K562 (cell line): ENCODE measurements around the gene GRIK1. TPM values are rescaled to one million over a fixed set of nuclear protein-coding genes. Genes with fewer than 3 reads are reported as not detected.

Experiments
- BCL6 ChIP-seq: fragments of 250-450 bp; sonication (Bioruptor Pico); IDR thresholded peaks from 2 replicates; pipeline ENCODE4 v1.4.0; 2020
- CBFB ChIP-seq: sonication (generic); formaldehyde crosslinking; IDR thresholded peaks from 2 replicates; pipeline ENCODE4 v1.4.0; 2020; ENCODE audit warnings: mild to moderate bottlenecking, missing genetic modification reagents
- CBX3 ChIP-seq, 2 experiments: IDR thresholded peaks; 1 replicate in 1 of 2; 2 replicates in 1 of 2; pipeline ENCODE4 v1.6.1; 2012; ENCODE audit warnings: inconsistent platforms in 2 of 2, low read length in 2 of 2, borderline replicate concordance in 1 of 2, control low read depth in 1 of 2
- CREB1 ChIP-seq, 2 experiments: sonication (generic) in 1 of 2; formaldehyde crosslinking in 1 of 2; IDR thresholded peaks; 2 replicates each; pipeline versions ENCODE4 v1.6.1 to v1.8.0; 2012 to 2022; ENCODE audit warnings: inconsistent platforms in 1 of 2, mild to moderate bottlenecking in 1 of 2, missing genetic modification reagents in 1 of 2, moderate library complexity in 1 of 2
- EHMT2 ChIP-seq: fragments of 450-650 bp; IDR thresholded peaks from 2 replicates; pipeline ENCODE4 v1.6.1; 2018; ENCODE audit warnings: antibody characterized with exemption
- GABPB1 ChIP-seq: sonication (generic); formaldehyde crosslinking; IDR thresholded peaks from 2 replicates; pipeline ENCODE4 v1.8.0; 2022; ENCODE audit warnings: mild to moderate bottlenecking, missing genetic modification reagents
- GABPB2 ChIP-seq: fragments of 250-450 bp; sonication (Bioruptor Pico); conservative IDR thresholded peaks from 2 replicates; pipeline ENCODE4 v1.5.1; 2021; ENCODE audit warnings: mild to moderate bottlenecking
- GTF2E2 ChIP-seq: fragments of 200-800 bp; sonication (Bioruptor generic); IDR thresholded peaks from 2 replicates; pipeline ENCODE4 v1.6.1; 2016; ENCODE audit warnings: missing genetic modification characterization, missing compliant biosample characterization
- HNRNPL ChIP-seq: fragments of 200-400 bp; formaldehyde crosslinking; IDR thresholded peaks from 2 replicates; pipeline ENCODE4 v1.6.1; 2017; ENCODE audit warnings: low read depth, mild to moderate bottlenecking, low read length
- MXI1 ChIP-seq: IDR thresholded peaks from 2 replicates; pipeline ENCODE4 v1.6.1; 2011; ENCODE audit warnings: low read depth, mild to moderate bottlenecking, improper control_type of control experiment, low read length
- SP1 ChIP-seq: sonication (generic); formaldehyde crosslinking; IDR thresholded peaks from 2 replicates; pipeline ENCODE4 v1.8.1; 2022; ENCODE audit warnings: mild to moderate bottlenecking, missing genetic modification reagents
- ZNF124 ChIP-seq: sonication (generic); formaldehyde crosslinking; IDR thresholded peaks from 2 replicates; pipeline ENCODE4 v1.8.1; 2022; ENCODE audit warnings: missing genetic modification reagents
- polyA plus RNA-seq, 8 experiments: library from polyadenylated mRNA; depleted of rRNA in 4 of 8; stranded (reverse) in 5 of 8; unstranded in 3 of 8; fragments of >200 nt; fragmentation: Nextera tagmentation in 2 of 8; fragmentation: Illumina TruSeq in 1 of 8; extraction: Ambion mirVana in 2 of 8; extraction: Trizol in 1 of 8; gene quantifications; 2 replicates each; pipeline versions ENCODE4 v1.2.1 to v1.2.3, GENCODE V29; 2011 to 2014; ENCODE audit warnings: inconsistent platforms in 1 of 8, missing spikeins in 1 of 8
- total RNA-seq, 7 experiments: library from RNA; depleted of rRNA in 6 of 7; stranded (reverse); fragments of >200 nt in 6 of 7; fragmentation: Illumina TruSeq in 2 of 7; extraction: Trizol in 2 of 7; gene quantifications; 2 replicates each; pipeline versions ENCODE4 v1.2.1 to v1.2.3, GENCODE V29; 2011 to 2021; ENCODE audit warnings: low replicate concordance in 1 of 7
- TF ChIP-seq, protein P1 (sequence below): IDR thresholded peaks from 2 replicates; pipeline ENCODE4 v1.6.1; 2012; ENCODE audit warnings: low read depth, low read length, improper control_type of control experiment, borderline replicate concordance
- TF ChIP-seq, protein P2 (sequence below), 2 experiments: fragments of 450-650 bp; IDR thresholded peaks; 2 replicates each; pipeline ENCODE4 v1.6.1; 2016; ENCODE audit warnings: mild to moderate bottlenecking in 2 of 2, borderline replicate concordance in 1 of 2, low read depth in 1 of 2, moderate library complexity in 1 of 2
- TF ChIP-seq, protein P3 (sequence below): sonication (generic); formaldehyde crosslinking; IDR thresholded peaks from 2 replicates; pipeline ENCODE4 v1.8.1; 2023; ENCODE audit warnings: mild to moderate bottlenecking, missing genetic modification reagents

The GRIK1 gene
- total and polyA plus RNA-seq, 9 of the 15 experiments (the other 6 are each of a cell fraction or from before 2014, with no cell fraction given), result 0.17 to 2.8 (median 0.53) TPM

DNA sequence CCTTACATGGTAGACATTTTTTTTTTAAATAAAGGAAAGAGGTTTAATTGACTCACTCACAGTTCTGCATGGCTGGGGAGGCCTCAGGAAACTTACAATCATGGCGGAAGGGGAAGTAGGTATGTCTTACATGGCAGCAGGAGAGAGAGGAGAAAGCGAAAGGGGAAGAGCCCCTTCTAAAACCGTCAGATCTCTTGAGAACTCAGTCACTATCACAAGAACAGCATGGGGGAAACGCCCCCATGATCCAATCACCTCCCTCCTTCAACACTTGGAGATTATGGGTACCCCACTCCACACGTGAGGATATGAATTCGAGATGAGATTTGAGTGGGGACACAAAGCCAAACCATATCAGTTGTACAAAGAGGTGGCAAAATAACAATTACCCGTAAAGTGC is 301.7 kb downstream of the GRIK1 start (continued):
- TF ChIP-seq GTF2E2 (tag) (no peak), HNRNPL (no peak), MXI1 (no peak), EHMT2 (peak; percentile 39; the same call in 1 of the 2 replicates), CREB1 (IDR thresholded peaks at IDR 0.05) (no peak), CREB1 (CRISPR knock-in tag; IDR thresholded peaks at IDR 0.05) (no peak), CBX3 (IDR thresholded peaks at IDR 0.05; ENCODE audit: borderline replicate concordance in 1 of 2, low read length in 2 of 2) (0 out of 3 replicates have a peak, but pooled peaks of 1 of the 2 experiments have one; percentile 55), GABPB2 (no peak), BCL6 (CRISPR knock-in tag) (no peak), SP1 (CRISPR knock-in tag) (no peak), CBFB (CRISPR knock-in tag) (no peak), GABPB1 (CRISPR knock-in tag) (no peak), ZNF124 (CRISPR knock-in tag) (no peak)
- TF ChIP-seq, protein P1, sequence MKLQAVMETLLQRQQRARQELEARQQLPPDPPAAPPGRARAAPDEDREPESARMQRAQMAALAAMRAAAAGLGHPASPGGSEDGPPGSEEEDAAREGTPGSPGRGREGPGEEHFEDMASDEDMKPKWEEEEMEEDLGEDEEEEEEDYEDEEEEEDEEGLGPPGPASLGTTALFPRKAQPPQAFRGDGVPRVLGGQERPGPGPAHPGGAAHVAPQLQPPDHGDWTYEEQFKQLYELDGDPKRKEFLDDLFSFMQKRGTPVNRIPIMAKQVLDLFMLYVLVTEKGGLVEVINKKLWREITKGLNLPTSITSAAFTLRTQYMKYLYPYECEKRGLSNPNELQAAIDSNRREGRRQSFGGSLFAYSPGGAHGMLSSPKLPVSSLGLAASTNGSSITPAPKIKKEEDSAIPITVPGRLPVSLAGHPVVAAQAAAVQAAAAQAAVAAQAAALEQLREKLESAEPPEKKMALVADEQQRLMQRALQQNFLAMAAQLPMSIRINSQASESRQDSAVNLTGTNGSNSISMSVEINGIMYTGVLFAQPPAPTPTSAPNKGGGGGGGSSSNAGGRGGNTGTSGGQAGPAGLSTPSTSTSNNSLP, result no peak
- TF ChIP-seq, protein P2, sequence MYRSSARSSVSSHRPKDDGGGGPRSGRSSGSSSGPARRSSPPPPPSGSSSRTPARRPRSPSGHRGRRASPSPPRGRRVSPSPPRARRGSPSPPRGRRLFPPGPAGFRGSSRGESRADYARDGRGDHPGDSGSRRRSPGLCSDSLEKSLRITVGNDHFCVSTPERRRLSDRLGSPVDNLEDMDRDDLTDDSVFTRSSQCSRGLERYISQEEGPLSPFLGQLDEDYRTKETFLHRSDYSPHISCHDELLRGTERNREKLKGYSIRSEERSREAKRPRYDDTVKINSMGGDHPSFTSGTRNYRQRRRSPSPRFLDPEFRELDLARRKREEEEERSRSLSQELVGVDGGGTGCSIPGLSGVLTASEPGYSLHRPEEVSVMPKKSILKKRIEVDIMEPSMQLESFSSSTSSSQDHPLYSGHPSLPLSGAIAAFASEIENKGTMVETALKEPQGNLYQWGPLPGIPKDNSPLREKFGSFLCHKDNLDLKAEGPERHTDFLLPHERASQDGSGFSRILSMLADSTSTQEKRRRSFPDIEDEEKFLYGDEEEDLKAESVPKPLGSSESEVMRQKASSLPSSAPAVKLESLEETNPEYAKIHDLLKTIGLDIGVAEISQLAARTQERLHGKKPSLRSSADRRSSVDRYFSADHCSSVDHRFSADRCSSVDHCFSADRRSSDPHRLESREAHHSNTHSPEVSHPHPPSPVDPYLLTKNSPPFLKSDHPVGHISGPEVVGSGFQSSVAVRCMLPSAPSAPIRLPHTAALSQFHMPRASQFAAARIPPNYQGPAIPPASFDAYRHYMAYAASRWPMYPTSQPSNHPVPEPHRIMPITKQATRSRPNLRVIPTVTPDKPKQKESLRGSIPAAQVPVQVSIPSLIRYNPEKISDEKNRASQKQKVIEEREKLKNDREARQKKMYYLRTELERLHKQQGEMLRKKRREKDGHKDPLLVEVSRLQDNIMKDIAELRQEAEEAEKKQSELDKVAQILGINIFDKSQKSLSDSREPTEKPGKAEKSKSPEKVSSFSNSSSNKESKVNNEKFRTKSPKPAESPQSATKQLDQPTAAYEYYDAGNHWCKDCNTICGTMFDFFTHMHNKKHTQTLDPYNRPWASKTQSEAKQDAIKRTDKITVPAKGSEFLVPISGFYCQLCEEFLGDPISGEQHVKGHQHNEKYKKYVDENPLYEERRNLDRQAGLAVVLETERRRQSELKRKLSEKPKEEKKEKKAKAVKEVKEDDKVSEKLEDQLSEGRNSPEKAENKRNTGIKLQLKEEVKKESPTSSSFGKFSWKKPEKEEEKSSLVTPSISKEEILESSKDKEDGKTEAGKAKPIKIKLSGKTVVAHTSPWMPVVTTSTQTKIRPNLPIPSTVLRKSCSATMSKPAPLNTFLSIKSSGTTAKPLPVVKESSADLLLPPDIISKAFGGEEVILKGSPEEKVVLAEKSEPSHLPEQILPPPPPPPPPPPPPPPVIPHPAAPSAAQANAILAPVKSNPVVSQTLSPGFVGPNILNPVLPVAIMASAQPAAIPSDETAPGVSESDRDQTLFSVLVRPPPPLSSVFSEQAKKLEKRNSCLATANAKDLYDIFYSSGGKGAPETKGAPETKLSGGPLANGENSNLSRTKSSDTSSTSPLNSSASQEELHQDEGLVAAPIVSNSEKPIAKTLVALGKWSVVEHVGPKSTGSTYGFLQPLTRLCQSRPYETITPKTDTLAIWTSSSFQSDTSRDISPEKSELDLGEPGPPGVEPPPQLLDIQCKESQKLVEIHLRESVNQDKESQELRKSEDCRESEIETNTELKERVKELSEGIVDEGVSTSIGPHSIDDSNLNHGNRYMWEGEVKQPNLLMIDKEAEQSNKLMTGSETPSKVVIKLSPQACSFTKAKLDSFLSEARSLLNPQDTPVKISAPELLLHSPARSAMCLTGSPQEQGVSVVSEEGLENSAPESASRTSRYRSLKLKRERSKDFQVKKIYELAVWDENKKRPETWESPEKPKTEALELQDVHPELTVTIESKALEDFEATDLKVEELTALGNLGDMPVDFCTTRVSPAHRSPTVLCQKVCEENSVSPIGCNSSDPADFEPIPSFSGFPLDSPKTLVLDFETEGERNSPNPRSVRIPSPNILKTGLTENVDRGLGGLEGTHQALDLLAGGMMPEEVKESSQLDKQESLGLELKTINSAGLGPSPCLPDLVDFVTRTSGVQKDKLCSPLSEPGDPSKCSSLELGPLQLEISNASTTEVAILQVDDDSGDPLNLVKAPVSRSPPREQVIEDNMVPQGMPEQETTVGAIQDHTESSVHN (IDR thresholded peaks at IDR 0.05; ENCODE audit: borderline replicate concordance in 1 of 2, low read depth in 1 of 2), result no peak
- TF ChIP-seq, protein P3, sequence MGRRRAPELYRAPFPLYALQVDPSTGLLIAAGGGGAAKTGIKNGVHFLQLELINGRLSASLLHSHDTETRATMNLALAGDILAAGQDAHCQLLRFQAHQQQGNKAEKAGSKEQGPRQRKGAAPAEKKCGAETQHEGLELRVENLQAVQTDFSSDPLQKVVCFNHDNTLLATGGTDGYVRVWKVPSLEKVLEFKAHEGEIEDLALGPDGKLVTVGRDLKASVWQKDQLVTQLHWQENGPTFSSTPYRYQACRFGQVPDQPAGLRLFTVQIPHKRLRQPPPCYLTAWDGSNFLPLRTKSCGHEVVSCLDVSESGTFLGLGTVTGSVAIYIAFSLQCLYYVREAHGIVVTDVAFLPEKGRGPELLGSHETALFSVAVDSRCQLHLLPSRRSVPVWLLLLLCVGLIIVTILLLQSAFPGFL (CRISPR knock-in tag), result no peak
